Measurements from ENCODE around the gene MILR1. TPM values are rescaled to one million over a fixed set of nuclear protein-coding genes. Genes with fewer than 3 reads are reported as not detected.
"Not testable (repeated sequence)": the region's sequence is repeated elsewhere in the genome, so short reads cannot be mapped to it uniquely, and the experiment has no call there.

Gene MILR1
- total RNA-seq, 3 donors from 2014 or later = 3.1 to 8.3 (median 4.3) TPM

GRCh38 chr17:64426596-64426995, 22.3 kb upstream of the MILR1 start:
- DNase-seq (ENCODE audit: low spot score in 2 of 2) = no peak
- no peaks in the 10 kb centered on the region for H3K4me1 ChIP-seq
- no peak overlapping the region for H3K27ac ChIP-seq
- TF ChIP-seq POLR2AphosphoS5 (IDR thresholded peaks at IDR 0.05) = no peak
- TF ChIP-seq CTCF (IDR thresholded peaks at IDR 0.05) = no peak
- TF ChIP-seq POLR2A (IDR thresholded peaks at IDR 0.05) = no peak
- intact Hi-C loops (cut with DNase I; ENCODE audit: low total_unique reads) = no loop called here
- H3K36me3 ChIP-seq = no peaks in the 10 kb centered on the region
- no peaks in the 10 kb centered on the region for H3K27me3 ChIP-seq
- H3K9me3 ChIP-seq = no peaks in the 10 kb centered on the region
- no peak overlapping the region for H3K4me3 ChIP-seq

GRCh38 chr17:64428406-64428805, 20.5 kb upstream of the MILR1 start:
- Histone ChIP-seq H3K27me3 (no peaks in the 10 kb centered on the region), H3K9me3 (no peaks in the 10 kb centered on the region), H3K36me3 (no peaks in the 10 kb centered on the region), H3K4me1 (no peaks in the 10 kb centered on the region), H3K27ac (no peak overlapping the region), H3K4me3 (no peak overlapping the region)
- TF ChIP-seq POLR2A (IDR thresholded peaks at IDR 0.05) = no peak
- TF ChIP-seq CTCF (IDR thresholded peaks at IDR 0.05) = no peak
- TF ChIP-seq POLR2AphosphoS5 (IDR thresholded peaks at IDR 0.05) = no peak
- intact Hi-C loops (cut with DNase I; ENCODE audit: low total_unique reads) = no loop called here
- no peak for DNase-seq (ENCODE audit: low spot score in 2 of 2)

- H3K27me3 ChIP-seq; intact Hi-C loops (cut with DNase I; ENCODE audit: low total_unique reads); H3K9me3 ChIP-seq; H3K4me3 ChIP-seq; H3K36me3 ChIP-seq; DNase-seq (ENCODE audit: low spot score in 2 of 2); H3K4me1 ChIP-seq; H3K27ac ChIP-seq: not testable (repeated sequence)
Measured at GRCh38 chr17:64430036-64430435, 18.9 kb upstream of the MILR1 start.

- intact Hi-C loops (cut with DNase I; ENCODE audit: low total_unique reads) = no loop called here
- TF ChIP-seq CTCF (IDR thresholded peaks at IDR 0.05) (no peak), POLR2A (IDR thresholded peaks at IDR 0.05) (no peak), POLR2AphosphoS5 (IDR thresholded peaks at IDR 0.05) (no peak)
- no peaks in the 10 kb centered on the region for H3K27me3 ChIP-seq
- DNase-seq (ENCODE audit: low spot score in 2 of 2) = no peak
- no peaks in the 10 kb centered on the region for H3K36me3 ChIP-seq
- H3K9me3 ChIP-seq = no peaks in the 10 kb centered on the region
- no peaks in the 10 kb centered on the region for H3K4me1 ChIP-seq
- no peak overlapping the region for H3K4me3 ChIP-seq
- H3K27ac ChIP-seq = no peak overlapping the region
Measured at GRCh38 chr17:64431534-64431933, 17.4 kb upstream of the MILR1 start.

GRCh38 chr17:64437944-64438525, 10.9 kb upstream of the MILR1 start:
- TF ChIP-seq POLR2AphosphoS5 (IDR thresholded peaks at IDR 0.05) (no peak), CTCF (IDR thresholded peaks at IDR 0.05) (no peak), POLR2A (IDR thresholded peaks at IDR 0.05) (no peak)
- no peak for DNase-seq (ENCODE audit: low spot score in 2 of 2)
- no peaks in the 10 kb centered on the region for H3K27me3 ChIP-seq
- H3K4me3 ChIP-seq = no peak overlapping the region
- no peaks in the 10 kb centered on the region for H3K36me3 ChIP-seq
- intact Hi-C loops (cut with DNase I; ENCODE audit: low total_unique reads) = no loop called here
- no peaks in the 10 kb centered on the region for H3K4me1 ChIP-seq
- H3K27ac ChIP-seq = no peak overlapping the region
- H3K9me3 ChIP-seq = peaks cover 13 to 16% of the 10 kb centered on the region in 2 donors

GRCh38 chr17:64439521-64439920, 9.4 kb upstream of the MILR1 start:
- H3K9me3 ChIP-seq = peaks cover 13 to 16% of the 10 kb centered on the region in 2 donors
- DNase-seq (ENCODE audit: low spot score in 2 of 2); intact Hi-C loops (cut with DNase I; ENCODE audit: low total_unique reads); H3K4me1 ChIP-seq; H3K36me3 ChIP-seq; H3K4me3 ChIP-seq; H3K27me3 ChIP-seq; H3K27ac ChIP-seq: not testable (repeated sequence)

Measured in breast epithelium (tissue), 4 donors.